Upper lobe of left lung (tissue), 6 donors: Measurements from ENCODE around the gene NEUROG1. TPM values are rescaled to one million over a fixed set of nuclear protein-coding genes. Genes with fewer than 3 reads are reported as not detected.

Source experiments
- ATAC-seq, 2 donors: fragments of 200-7000 bp; cut with Tn5 transposase; one replicate each; pipeline ENCODE4 v1.9.1; 2022; ENCODE audit warnings: mild to moderate bottlenecking in 2 of 2, moderate library complexity in 2 of 2; ENCODE audit not compliant: low FRiP score in 2 of 2
- DNase-seq, 2 donors: peaks; one replicate each; pipeline ENCODE4 v3.0.0-alpha.2; 2019 to 2020
- H3K27ac ChIP-seq, 4 donors: fragments of 200-600 bp; sonication (generic); one replicate each; pipeline ENCODE4 v1.5.1; 2016 to 2019
- H3K27me3 ChIP-seq, 4 donors: fragments of 200-600 bp; sonication (generic); one replicate each; pipeline ENCODE4 v1.5.1; 2017 to 2019
- H3K36me3 ChIP-seq, 4 donors: fragments of 200-600 bp; sonication (generic); one replicate each; pipeline ENCODE4 v1.5.1; 2016 to 2019
- H3K4me1 ChIP-seq, 4 donors: fragments of 200-600 bp; sonication (generic); one replicate each; pipeline ENCODE4 v1.5.1; 2018 to 2019
- H3K4me3 ChIP-seq, 4 donors: fragments of 200-600 bp; sonication (generic); one replicate each; pipeline ENCODE4 v1.5.1; 2017 to 2019; ENCODE audit warnings: mild to moderate bottlenecking in 2 of 4, moderate library complexity in 1 of 4
- H3K9me3 ChIP-seq, 4 donors: fragments of 200-600 bp; sonication (generic); one replicate each; pipeline ENCODE4 v1.5.1; 2018 to 2019
- EP300 ChIP-seq, 4 donors: sonication (generic); formaldehyde crosslinking; IDR thresholded peaks; one replicate each; pipeline ENCODE4 v1.5.1; 2017; ENCODE audit warnings: antibody characterized with exemption in 4 of 4, control low read depth in 2 of 4
- POLR2A ChIP-seq, 4 donors: fragments of 450-650 bp; IDR thresholded peaks; one replicate each; pipeline ENCODE4 v1.5.1; 2016 to 2017; ENCODE audit warnings: antibody characterized with exemption in 4 of 4, mild to moderate bottlenecking in 2 of 4
- POLR2AphosphoS5 ChIP-seq, 2 donors: sonication (generic); formaldehyde crosslinking; IDR thresholded peaks; one replicate each; pipeline ENCODE4 v1.5.1; 2017; ENCODE audit warnings: antibody characterized with exemption in 2 of 2
- WGBS, 2 donors: methylation state at CpG; one replicate each; pipeline ENCODE4 v1.1.5; 2017 to 2018; 5-methylcytosine and 5-hydroxymethylcytosine counted together
- total RNA-seq, 6 donors: library from RNA; depleted of rRNA in 4 of 6; stranded (reverse); fragments of >200 nt in 4 of 6; gene quantifications; one replicate each; pipeline versions ENCODE4 v1.1.0 to v1.2.1, GENCODE V29; 2016 to 2021
- TF ChIP-seq, protein P1 (sequence below), 6 experiments: fragments of 450-650 bp in 4 of 6; fragments of 200-600 bp in 2 of 6; sonication (generic) in 2 of 6; IDR thresholded peaks; one replicate each; pipeline ENCODE4 v1.5.1; 2016 to 2019; ENCODE audit warnings: antibody characterized with exemption in 6 of 6
- donor health status: DM: no; HTN: no; CAD: no; lungs with moderate emphysema.
- donor health status: DM: no; HTN: yes; CAD: no; lungs with severe emphysema.

The NEUROG1 gene
- total RNA-seq, 6 donors from 2014 or later, result not detected

- TF ChIP-seq, protein P1, sequence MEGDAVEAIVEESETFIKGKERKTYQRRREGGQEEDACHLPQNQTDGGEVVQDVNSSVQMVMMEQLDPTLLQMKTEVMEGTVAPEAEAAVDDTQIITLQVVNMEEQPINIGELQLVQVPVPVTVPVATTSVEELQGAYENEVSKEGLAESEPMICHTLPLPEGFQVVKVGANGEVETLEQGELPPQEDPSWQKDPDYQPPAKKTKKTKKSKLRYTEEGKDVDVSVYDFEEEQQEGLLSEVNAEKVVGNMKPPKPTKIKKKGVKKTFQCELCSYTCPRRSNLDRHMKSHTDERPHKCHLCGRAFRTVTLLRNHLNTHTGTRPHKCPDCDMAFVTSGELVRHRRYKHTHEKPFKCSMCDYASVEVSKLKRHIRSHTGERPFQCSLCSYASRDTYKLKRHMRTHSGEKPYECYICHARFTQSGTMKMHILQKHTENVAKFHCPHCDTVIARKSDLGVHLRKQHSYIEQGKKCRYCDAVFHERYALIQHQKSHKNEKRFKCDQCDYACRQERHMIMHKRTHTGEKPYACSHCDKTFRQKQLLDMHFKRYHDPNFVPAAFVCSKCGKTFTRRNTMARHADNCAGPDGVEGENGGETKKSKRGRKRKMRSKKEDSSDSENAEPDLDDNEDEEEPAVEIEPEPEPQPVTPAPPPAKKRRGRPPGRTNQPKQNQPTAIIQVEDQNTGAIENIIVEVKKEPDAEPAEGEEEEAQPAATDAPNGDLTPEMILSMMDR (IDR thresholded peaks at IDR 0.05), result no peak
- TF ChIP-seq EP300 (IDR thresholded peaks at IDR 0.05), result no peak
- no peak for TF ChIP-seq POLR2AphosphoS5 (IDR thresholded peaks at IDR 0.05)
- TF ChIP-seq POLR2A (IDR thresholded peaks at IDR 0.05), result no peak
- DNase-seq, result peak in 1 of 2 donors; percentile 76
- Histone ChIP-seq H3K36me3 (no peaks in the 10 kb centered on the region), H3K27me3 (peaks cover 0 to 32% (median 19%) of the 10 kb centered on the region in 4 donors), H3K27ac (no peak overlapping the region), H3K4me3 (no peak overlapping the region), H3K9me3 (no peaks in the 10 kb centered on the region), H3K4me1 (peaks cover 16 to 58% (median 44%) of the 10 kb centered on the region in 4 donors)
- 39 to 69% methylated on average over 3 of the region's 3 CpGs for WGBS, 2 donors
- ATAC-seq, result peak in 1 of 2 donors; percentile 44
These were observed 43.5 kb downstream of the NEUROG1 start for GRCh38 chr5:135492319-135492626.

DNA sequence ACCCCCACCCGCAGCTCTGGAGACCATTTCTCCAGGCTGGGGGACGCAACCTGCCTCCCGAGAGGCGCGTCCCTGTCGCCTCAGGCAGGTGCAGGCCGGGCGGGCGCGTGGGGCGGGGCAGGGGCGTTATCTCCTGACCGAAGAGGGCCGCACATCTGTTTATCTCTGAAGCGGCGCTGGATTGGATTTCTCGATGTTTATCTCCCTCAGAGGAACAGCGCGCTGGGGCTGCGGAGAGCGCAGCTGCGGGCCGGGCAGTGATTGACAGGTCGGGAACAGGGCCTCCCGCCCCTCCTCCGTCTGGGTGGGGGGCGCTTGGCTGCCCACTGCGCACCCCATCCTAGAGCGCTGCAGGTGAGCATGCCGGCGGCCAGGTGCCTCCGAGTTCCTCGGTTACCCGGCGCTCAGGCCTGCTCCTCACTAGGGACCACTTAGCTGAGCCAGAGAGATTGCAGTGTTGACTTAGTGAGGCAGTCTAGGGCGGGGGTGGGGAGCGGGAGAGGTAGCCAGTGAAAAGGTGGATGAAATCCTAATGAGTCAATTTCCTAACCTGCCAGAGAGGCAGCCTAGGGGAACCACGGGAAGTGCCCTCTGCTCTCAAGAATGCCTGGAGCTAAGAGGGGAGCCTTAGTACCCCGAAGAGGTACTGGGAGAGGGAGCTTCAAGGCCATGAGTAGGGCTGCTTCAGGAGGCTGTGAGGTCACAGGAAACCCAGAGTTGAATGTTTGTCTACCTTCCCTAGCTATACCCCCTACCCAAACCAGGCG, 44.0 kb downstream of the NEUROG1 start:
- H3K27me3 ChIP-seq, result peaks cover 0 to 32% (median 19%) of the 10 kb centered on the region in 4 donors
- ATAC-seq, result peak in 1 of 2 donors; percentile 60

GRCh38 chr5:135491038-135491551, 44.7 kb downstream of the NEUROG1 start:
- ATAC-seq (no peak), DNase-seq (no peak)
- no peak overlapping the region for H3K27ac ChIP-seq
- no peaks in the 10 kb centered on the region for H3K9me3 ChIP-seq
- TF ChIP-seq POLR2AphosphoS5 (IDR thresholded peaks at IDR 0.05), result no peak
- TF ChIP-seq, protein P1 (IDR thresholded peaks at IDR 0.05), result no peak
- no peak for TF ChIP-seq EP300 (IDR thresholded peaks at IDR 0.05)
- no peak for TF ChIP-seq POLR2A (IDR thresholded peaks at IDR 0.05)
- peaks cover 0 to 32% (median 19%) of the 10 kb centered on the region in 4 donors for H3K27me3 ChIP-seq
- WGBS, 2 donors, result 23 to 38% methylated on average over 6 to 14 of the region's 14 CpGs
- H3K4me3 ChIP-seq, result no peak overlapping the region
- H3K36me3 ChIP-seq, result no peaks in the 10 kb centered on the region
- peaks cover 16 to 58% (median 45%) of the 10 kb centered on the region in 4 donors for H3K4me1 ChIP-seq

More for the DNA sequence above, 44.0 kb downstream of the NEUROG1 start:
- Histone ChIP-seq H3K36me3 (no peaks in the 10 kb centered on the region), H3K27ac (no peak overlapping the region), H3K4me3 (no peak overlapping the region), H3K4me1 (peaks cover 16 to 58% (median 44%) of the 10 kb centered on the region in 4 donors), H3K9me3 (no peaks in the 10 kb centered on the region)
- no peak for TF ChIP-seq POLR2A (IDR thresholded peaks at IDR 0.05)
- no peak for TF ChIP-seq POLR2AphosphoS5 (IDR thresholded peaks at IDR 0.05)
- TF ChIP-seq EP300 (IDR thresholded peaks at IDR 0.05), result no peak
- TF ChIP-seq, protein P1 (IDR thresholded peaks at IDR 0.05), result no peak
- peak; percentile 76 to 84 for DNase-seq
- 8 to 27% methylated on average over 6 to 39 of the region's 40 CpGs for WGBS, 2 donors

- WGBS, 2 donors, result 25 to 26% methylated on average over 13 to 44 of the region's 49 CpGs
- TF ChIP-seq, protein P1 (IDR thresholded peaks at IDR 0.05), result no peak
- no peak for TF ChIP-seq EP300 (IDR thresholded peaks at IDR 0.05)
- TF ChIP-seq POLR2A (IDR thresholded peaks at IDR 0.05), result no peak
- TF ChIP-seq POLR2AphosphoS5 (IDR thresholded peaks at IDR 0.05), result no peak
- no peak for ATAC-seq
- peak in 1 of 2 donors; percentile 68 for DNase-seq
- Histone ChIP-seq H3K27ac (no peak overlapping the region), H3K9me3 (no peaks in the 10 kb centered on the region), H3K4me1 (peaks cover 16 to 58% (median 45%) of the 10 kb centered on the region in 4 donors), H3K4me3 (no peak overlapping the region), H3K27me3 (peaks cover 0 to 32% (median 19%) of the 10 kb centered on the region in 4 donors), H3K36me3 (no peaks in the 10 kb centered on the region)
These were observed 45.3 kb downstream of the NEUROG1 start for GRCh38 chr5:135490245-135491037.
